KMS-11 (cell line): ENCODE data around the gene HERC5.

Experiments
- H2AFZ ChIP-seq: fragments of 200-600 bp; sonication (generic); 2 replicates; pipeline ENCODE4 v1.6.1; 2016; ENCODE audit warnings: antibody characterized with exemption, mixed run types, low read depth
- H3K27ac ChIP-seq: fragments of 200-600 bp; sonication (generic); 2 replicates; pipeline ENCODE4 v1.6.1; 2016; ENCODE audit warnings: mild to moderate bottlenecking, mixed run types
- H3K27me3 ChIP-seq: fragments of 200-600 bp; sonication (generic); 2 replicates; pipeline ENCODE4 v1.6.1; 2017; ENCODE audit warnings: mild to moderate bottlenecking, low read depth, mixed run types, moderate library complexity; ENCODE audit not compliant: insufficient read depth
- H3K36me3 ChIP-seq: fragments of 200-600 bp; sonication (generic); 2 replicates; pipeline ENCODE4 v1.6.1; 2017; ENCODE audit warnings: mild to moderate bottlenecking, mixed run types; ENCODE audit not compliant: insufficient read depth
- H3K4me1 ChIP-seq: fragments of 200-600 bp; sonication (generic); 2 replicates; pipeline ENCODE4 v1.6.1; 2016; ENCODE audit warnings: mild to moderate bottlenecking, low read depth, mixed run types; ENCODE audit not compliant: poor library complexity, severe bottlenecking
- H3K4me2 ChIP-seq: fragments of 200-600 bp; sonication (generic); 2 replicates; pipeline ENCODE4 v1.7.0; 2016; ENCODE audit warnings: mild to moderate bottlenecking, mixed run types
- H3K4me3 ChIP-seq: fragments of 200-600 bp; sonication (generic); IDR thresholded peaks from 2 replicates; pipeline ENCODE4 v1.6.1; 2017; ENCODE audit warnings: low read depth, low read length, mixed read lengths; ENCODE audit not compliant: insufficient read depth
- H3K79me2 ChIP-seq: fragments of 200-600 bp; sonication (generic); 2 replicates; pipeline ENCODE4 v1.6.1; 2016; ENCODE audit warnings: low read depth, mixed run types; ENCODE audit not compliant: insufficient read depth
- H3K9ac ChIP-seq: fragments of 200-600 bp; sonication (generic); 2 replicates; pipeline ENCODE4 v1.6.1; 2016; ENCODE audit warnings: mild to moderate bottlenecking, mixed run types
- H4K20me1 ChIP-seq: fragments of 200-600 bp; sonication (generic); 2 replicates; pipeline ENCODE4 v1.6.1; 2016; ENCODE audit warnings: mild to moderate bottlenecking, mixed run types; ENCODE audit not compliant: insufficient read depth
- CTCF ChIP-seq: fragments of 200-600 bp; sonication (generic); conservative IDR thresholded peaks from 2 replicates; pipeline ENCODE4 v1.6.1; 2017; ENCODE audit warnings: low read depth, mild to moderate bottlenecking, antibody characterized with exemption, low read length, moderate library complexity, mixed read lengths

The HERC5 gene

GRCh38 chr4:88528861-88529260, 71.9 kb downstream of the HERC5 start:
- Histone ChIP-seq H3K4me2 (no peak overlapping the region), H3K27me3 (no peaks in the 10 kb centered on the region), H3K4me3 (no peak overlapping the region), H4K20me1 (no peaks in the 10 kb centered on the region), H3K79me2 (no peaks in the 10 kb centered on the region), H3K4me1 (peaks cover 32% of the 10 kb centered on the region), H2AFZ (no peak overlapping the region), H3K9ac (no peak overlapping the region), H3K36me3 (no peaks in the 10 kb centered on the region), H3K27ac (no peak overlapping the region)
- TF ChIP-seq CTCF, result no peak; the same call in 1 of the 2 replicates

DNA sequence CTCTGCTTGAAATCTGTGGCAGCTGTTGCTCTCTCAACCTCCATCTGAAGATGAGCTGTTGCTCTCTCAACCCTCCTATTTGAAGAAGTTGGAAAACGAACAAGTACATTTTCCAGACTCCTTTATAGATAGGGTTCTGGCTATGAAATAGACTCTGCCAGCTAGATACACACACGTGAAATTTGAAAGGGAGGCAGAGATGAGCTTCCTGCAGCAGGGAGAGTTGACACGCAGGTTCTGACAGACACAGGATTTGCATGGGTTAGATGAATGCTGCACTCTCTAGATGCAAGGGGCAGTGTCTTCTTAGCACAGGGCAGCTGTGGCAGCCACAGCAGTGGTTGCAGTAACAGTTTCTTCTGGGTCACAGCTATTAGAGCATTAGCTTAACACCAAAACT, 74.6 kb downstream of the HERC5 start:
- no peaks in the 10 kb centered on the region for H3K36me3 ChIP-seq
- TF ChIP-seq CTCF, result no peak
- peaks cover 13% of the 10 kb centered on the region for H3K4me1 ChIP-seq
- H3K4me2 ChIP-seq, result no peak overlapping the region
- H3K79me2 ChIP-seq, result no peaks in the 10 kb centered on the region
- no peak overlapping the region for H3K4me3 ChIP-seq
- H3K9ac ChIP-seq, result no peak overlapping the region
- no peak overlapping the region for H2AFZ ChIP-seq
- H4K20me1 ChIP-seq, result no peaks in the 10 kb centered on the region
- no peak overlapping the region for H3K27ac ChIP-seq
- H3K27me3 ChIP-seq, result no peaks in the 10 kb centered on the region

GRCh38 chr4:88533088-88533790, 76.3 kb downstream of the HERC5 start:
- H2AFZ ChIP-seq, result no peak overlapping the region
- no peaks in the 10 kb centered on the region for H3K36me3 ChIP-seq
- H3K4me3 ChIP-seq, result no peak overlapping the region
- no peak overlapping the region for H3K4me2 ChIP-seq
- no peak for TF ChIP-seq CTCF
- H3K4me1 ChIP-seq, result peaks cover 6% of the 10 kb centered on the region
- no peak overlapping the region for H3K9ac ChIP-seq
- no peaks in the 10 kb centered on the region for H3K79me2 ChIP-seq
- no peak overlapping the region for H3K27ac ChIP-seq
- H3K27me3 ChIP-seq, result no peaks in the 10 kb centered on the region
- no peaks in the 10 kb centered on the region for H4K20me1 ChIP-seq

- Histone ChIP-seq H2AFZ (no peak overlapping the region), H3K9ac (no peak overlapping the region), H3K27me3 (no peaks in the 10 kb centered on the region), H3K79me2 (no peaks in the 10 kb centered on the region), H3K27ac (no peak overlapping the region), H3K36me3 (no peaks in the 10 kb centered on the region), H3K4me1 (no peaks in the 10 kb centered on the region), H3K4me2 (no peak overlapping the region), H3K4me3 (no peak overlapping the region), H4K20me1 (no peaks in the 10 kb centered on the region)
- TF ChIP-seq CTCF, result no peak
Observed at GRCh38 chr4:88533937-88534750, 77.2 kb downstream of the HERC5 start.
